ENCODE results near the gene LRRC56.

GRCh38 chr11:551596-551995 is 14.3 kb downstream of the LRRC56 start:
- TF ChIP-seq POLR2AphosphoS2 (IDR thresholded peaks at IDR 0.05; ENCODE audit: low read depth, low read length) (no peak), KAT8 (CRISPR knock-in tag; IDR thresholded peaks at IDR 0.05) (no peak), HNRNPUL1 (IDR thresholded peaks at IDR 0.05; ENCODE audit: low read depth, low read length) (no peak)
